Measurements from ENCODE around the gene DOC2B.
"Not testable (repeated sequence)": the region's sequence is repeated elsewhere in the genome, so short reads cannot be mapped to it uniquely, and the experiment has no call there.

- TF ChIP-seq ELF4 (CRISPR knock-in tag; IDR thresholded peaks at IDR 0.05; ENCODE audit: low read depth); E2F5 (CRISPR knock-in tag; IDR thresholded peaks at IDR 0.05); ATF3 (CRISPR knock-in tag; conservative IDR thresholded peaks at IDR 0.05); E2F1 (CRISPR knock-in tag; IDR thresholded peaks at IDR 0.05); NR2C2 (CRISPR knock-in tag; IDR thresholded peaks at IDR 0.05); NFYB (CRISPR knock-in tag; conservative IDR thresholded peaks at IDR 0.05; ENCODE audit: low read depth); CTCF (IDR thresholded peaks at IDR 0.05); IRF1 (CRISPR knock-in tag; IDR thresholded peaks at IDR 0.05); GABPB1 (CRISPR knock-in tag; IDR thresholded peaks at IDR 0.05); ZNF138 (CRISPR knock-in tag; conservative IDR thresholded peaks at IDR 0.05); ZNF281 (CRISPR knock-in tag; IDR thresholded peaks at IDR 0.05): not testable (repeated sequence)
Measured at GRCh38 chr17:215563-216478, 34.4 kb upstream of the DOC2B start.
